Loucy (cell line): ENCODE data around the gene MDFI.

Source experiments
- EZH2phosphoT487 ChIP-seq: fragments of 200-600 bp; IDR thresholded peaks from 2 replicates; pipeline ENCODE4 v1.6.1; 2018; ENCODE audit warnings: antibody characterized with exemption, mild to moderate bottlenecking, moderate library complexity, borderline replicate concordance
- TF ChIP-seq, protein P1 (sequence below): fragments of 200-600 bp; sonication (generic); conservative IDR thresholded peaks from 2 replicates; pipeline ENCODE4 v1.5.1; 2014; ENCODE audit warnings: mild to moderate bottlenecking, antibody characterized with exemption, low read length

GRCh38 chr6:41679696-41680095 lies 41.4 kb downstream of the MDFI start:
- TF ChIP-seq, protein P1, sequence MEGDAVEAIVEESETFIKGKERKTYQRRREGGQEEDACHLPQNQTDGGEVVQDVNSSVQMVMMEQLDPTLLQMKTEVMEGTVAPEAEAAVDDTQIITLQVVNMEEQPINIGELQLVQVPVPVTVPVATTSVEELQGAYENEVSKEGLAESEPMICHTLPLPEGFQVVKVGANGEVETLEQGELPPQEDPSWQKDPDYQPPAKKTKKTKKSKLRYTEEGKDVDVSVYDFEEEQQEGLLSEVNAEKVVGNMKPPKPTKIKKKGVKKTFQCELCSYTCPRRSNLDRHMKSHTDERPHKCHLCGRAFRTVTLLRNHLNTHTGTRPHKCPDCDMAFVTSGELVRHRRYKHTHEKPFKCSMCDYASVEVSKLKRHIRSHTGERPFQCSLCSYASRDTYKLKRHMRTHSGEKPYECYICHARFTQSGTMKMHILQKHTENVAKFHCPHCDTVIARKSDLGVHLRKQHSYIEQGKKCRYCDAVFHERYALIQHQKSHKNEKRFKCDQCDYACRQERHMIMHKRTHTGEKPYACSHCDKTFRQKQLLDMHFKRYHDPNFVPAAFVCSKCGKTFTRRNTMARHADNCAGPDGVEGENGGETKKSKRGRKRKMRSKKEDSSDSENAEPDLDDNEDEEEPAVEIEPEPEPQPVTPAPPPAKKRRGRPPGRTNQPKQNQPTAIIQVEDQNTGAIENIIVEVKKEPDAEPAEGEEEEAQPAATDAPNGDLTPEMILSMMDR: no peak
- no peak for TF ChIP-seq EZH2phosphoT487
